Stomach (tissue), 4 donors: Measurements from ENCODE around the gene CDH26.

Source experiments
- CTCF ChIP-seq, 7 experiments: fragments of 450-650 bp in 4 of 7; fragments of 200-600 bp in 3 of 7; sonication (generic) in 3 of 7; IDR thresholded peaks; one replicate each; pipeline ENCODE4 v1.5.1; 2016 to 2019; ENCODE audit warnings: antibody characterized with exemption in 7 of 7, control low read depth in 2 of 7, mild to moderate bottlenecking in 1 of 7
- EP300 ChIP-seq: sonication (generic); formaldehyde crosslinking; IDR thresholded peaks from one replicate; pipeline ENCODE4 v1.6.1; 2017; ENCODE audit warnings: antibody characterized with exemption
- POLR2A ChIP-seq, 4 donors: fragments of 450-650 bp; IDR thresholded peaks; one replicate each; pipeline ENCODE4 v1.6.1; 2016; ENCODE audit warnings: antibody characterized with exemption in 4 of 4, control low read depth in 2 of 4, mild to moderate bottlenecking in 1 of 4, moderate library complexity in 1 of 4

- no peak for TF ChIP-seq CTCF (IDR thresholded peaks at IDR 0.05)
- no peak for TF ChIP-seq POLR2A (IDR thresholded peaks at IDR 0.05)
- no peak for TF ChIP-seq EP300
Measured at GRCh38 chr20:60011512-60012507, 53.6 kb downstream of the CDH26 start.
